ENCODE data around the gene SMIM26.

SMIM26 gene

DNA sequence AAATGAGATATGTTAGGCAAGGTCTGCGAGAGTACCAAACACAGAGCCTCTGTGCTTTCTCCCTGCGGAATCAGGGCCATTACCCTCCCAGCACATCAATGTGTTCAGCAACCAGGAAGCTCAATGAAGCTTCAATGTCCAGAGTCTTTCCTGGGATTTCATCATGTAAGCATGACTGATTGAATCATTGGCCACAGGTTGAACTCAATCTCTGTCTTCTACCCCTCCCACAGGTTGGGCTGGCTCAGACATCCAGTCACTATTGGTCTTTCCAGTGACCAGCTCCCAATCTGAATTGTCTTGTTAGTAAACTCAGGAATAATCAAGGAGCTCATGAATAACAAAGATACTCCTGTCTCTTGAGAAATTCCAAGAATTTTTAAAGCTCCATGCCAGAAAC, 17.9 kb downstream of the SMIM26 start:
- DNase-seq (no peak), ATAC-seq (no peak)

DNA sequence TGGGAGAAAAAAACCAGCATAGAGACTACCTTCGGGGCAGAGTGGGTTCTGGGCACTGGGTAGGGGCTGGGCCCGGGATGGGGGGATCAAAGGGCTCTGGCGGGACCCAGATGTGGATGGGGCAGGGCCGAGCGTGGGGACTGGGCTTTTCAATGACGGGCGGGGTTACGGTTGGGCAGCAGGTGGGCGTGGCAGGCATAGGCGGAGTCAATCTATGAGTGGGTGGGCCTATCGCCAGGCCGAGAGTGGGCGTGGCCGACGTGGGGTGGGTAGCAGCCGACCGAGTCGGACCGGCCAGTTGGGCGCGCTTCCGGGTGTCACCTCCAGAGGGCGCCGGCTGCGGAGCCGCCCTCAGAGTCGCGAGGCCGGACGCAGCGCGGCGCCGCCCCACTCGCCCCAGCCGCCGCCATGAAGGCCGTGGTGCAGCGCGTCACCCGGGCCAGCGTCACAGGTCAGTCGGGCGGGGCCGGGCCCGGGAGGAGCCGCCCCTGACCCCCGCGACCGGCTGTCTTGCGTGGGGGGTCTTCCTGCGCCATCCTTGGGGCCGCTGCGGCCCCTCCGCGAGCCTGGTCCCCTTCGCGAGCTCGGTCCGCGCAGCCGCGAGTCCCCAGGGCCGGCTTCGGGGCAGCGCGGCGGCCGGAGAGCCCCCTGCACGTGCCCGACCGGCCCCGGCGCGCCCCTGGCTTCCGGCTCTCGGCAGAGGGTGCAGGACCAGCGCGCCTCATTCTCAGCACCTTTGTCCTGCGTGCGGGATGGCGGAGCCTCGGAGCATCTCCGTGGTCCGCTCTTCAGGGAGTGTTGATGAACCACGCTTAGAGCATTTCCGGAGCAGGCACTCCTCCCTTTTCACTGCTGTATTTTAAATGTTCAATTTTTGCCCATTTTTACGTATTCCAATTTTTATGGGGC, 20.7 kb downstream of the SMIM26 start, which contains the start of gene DTD1:
Gene DTD1 (plus strand): TSS at position 390 of the 909 bp plus-strand sequence. CDS start 19 bp downstream, at position 409.
- DNase-seq (peak; percentile 96), ATAC-seq (peak; percentile 90)

DNA sequence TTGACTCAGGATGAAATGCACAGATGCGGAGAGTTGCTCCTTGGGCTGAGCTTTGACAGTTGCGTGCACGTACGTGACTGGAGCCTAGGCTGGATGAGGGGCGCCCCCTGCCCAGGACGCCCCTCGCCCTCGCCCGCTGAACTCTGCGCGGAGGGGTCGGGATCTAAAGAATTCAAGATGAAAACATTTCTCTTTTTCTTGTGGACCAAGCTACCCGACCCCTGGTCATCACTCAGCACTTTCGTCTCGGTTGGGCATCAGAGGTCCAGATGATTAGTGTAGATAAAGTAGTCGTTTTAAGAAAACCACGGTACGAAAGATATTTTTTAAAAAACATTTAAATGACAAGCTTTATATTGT, 21.3 kb downstream of the SMIM26 start:
- no peak for DNase-seq

DNA sequence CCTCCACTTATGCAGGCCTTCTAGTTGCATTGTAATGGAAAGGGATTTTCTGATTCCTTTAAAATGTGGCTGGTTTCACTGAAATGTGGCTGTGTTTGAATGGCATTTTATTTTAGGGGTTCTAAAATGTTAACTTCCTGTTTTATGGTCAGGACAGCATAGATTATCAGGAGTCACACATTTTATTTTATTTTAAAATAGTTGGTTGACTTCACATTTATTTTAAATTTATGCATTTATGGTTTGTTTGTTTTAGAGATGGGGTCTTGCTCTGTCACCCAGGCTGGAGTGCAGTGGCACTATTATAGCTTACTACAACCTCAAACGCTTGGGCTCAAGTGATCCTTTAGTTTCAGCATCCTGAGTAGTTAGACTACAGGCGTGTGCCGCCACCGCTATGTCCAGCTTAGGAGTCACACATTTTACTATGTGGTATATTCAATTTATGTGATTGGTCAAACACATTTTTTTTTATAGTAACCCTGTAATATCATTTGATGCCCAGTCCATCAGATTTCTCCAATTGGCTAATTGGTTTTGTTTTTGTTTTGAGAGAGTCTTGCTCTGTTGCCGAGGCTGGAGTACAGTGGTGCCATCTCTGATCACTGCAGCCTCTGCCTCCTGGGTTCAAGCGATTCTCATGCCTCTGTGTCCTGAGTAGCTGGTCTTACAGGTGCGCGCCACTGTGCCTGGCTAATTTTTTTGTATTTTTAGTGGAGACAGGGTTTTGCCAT, 22.9 kb downstream of the SMIM26 start:
- no peak for DNase-seq
- no peak for ATAC-seq

More for the DNA sequence above, 21.3 kb downstream of the SMIM26 start:
- ATAC-seq, result no peak

DNA sequence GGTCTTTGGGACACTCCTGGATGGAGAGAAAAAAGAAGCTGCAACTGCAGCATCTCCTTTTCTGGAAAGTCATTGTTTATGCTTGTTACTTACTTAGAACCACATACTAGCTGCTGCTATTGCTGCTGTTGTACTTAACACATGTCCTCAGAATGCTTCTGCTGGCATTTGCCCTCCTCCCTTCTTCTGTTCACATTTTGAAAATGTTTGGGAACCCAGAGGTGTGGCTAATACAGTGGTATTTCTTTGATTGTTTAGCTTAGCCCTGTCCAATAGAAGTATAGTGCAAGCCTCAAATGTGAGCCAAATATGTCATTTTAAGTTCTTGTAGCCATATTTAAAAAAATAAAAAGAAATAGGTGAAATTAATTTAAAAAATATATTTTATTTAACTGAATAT, 29.0 kb downstream of the SMIM26 start:
- no peak for DNase-seq
- no peak for ATAC-seq

DNA sequence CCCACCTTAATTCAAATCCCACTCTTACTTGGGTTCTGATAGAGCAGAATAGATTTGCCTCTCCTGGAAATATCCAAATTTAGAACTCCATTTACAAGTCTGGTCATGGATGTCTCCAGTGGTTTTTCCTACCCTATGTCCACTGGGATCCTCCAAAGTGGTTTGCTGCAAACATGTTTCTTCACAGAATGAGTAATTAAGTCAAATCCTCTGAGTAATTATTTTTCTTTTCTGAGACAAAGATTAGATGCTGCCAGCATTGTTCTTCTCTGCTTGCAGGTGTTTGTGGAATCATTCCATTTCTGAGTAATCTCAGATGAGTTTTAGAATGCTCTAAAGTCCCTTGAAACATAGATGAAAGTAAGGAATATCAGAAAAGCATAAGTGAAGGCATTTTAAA, 42.5 kb downstream of the SMIM26 start:
- ATAC-seq (no peak), DNase-seq (no peak)

DNA sequence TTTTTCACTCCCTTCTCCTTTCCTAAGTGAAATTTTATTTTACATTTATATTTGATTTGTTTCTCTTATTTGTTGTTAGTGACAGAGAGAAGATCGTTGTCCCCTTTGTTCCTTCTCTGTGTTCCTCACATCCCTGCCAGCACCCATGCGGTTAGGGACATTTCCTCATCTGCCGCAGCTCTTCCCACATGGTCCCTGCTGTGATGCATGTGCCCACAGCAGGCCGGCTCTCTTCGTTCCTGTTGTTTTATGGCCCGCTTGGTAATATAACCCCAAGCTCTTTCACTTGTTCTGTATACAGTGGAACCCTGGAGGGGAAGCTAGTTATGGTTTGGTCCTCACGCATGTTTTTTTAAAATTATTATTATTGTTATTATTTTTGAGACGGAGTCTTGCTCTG, 44.3 kb downstream of the SMIM26 start:
- no peak for ATAC-seq
- DNase-seq, result no peak

DNA sequence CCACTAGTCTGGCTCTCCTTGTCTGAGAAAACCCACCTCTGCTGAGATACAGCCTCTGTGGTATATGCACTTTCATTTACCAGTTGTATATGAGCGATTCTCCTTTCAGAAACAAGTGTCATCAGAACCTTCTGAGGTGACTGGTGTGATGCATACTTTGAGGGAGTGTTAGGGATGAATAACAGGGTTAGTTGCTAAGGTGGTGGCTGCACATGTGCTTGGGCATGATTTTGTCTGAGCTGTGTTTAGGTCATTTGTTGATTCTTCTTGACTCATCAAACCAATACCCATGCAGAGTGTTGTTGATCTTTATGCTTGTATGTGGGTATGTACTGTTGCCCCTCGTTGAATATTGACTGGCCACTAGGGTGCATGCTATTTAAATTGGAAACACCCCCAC, 46.3 kb downstream of the SMIM26 start:
- DNase-seq (no peak), ATAC-seq (peak; percentile 73)

DNA sequence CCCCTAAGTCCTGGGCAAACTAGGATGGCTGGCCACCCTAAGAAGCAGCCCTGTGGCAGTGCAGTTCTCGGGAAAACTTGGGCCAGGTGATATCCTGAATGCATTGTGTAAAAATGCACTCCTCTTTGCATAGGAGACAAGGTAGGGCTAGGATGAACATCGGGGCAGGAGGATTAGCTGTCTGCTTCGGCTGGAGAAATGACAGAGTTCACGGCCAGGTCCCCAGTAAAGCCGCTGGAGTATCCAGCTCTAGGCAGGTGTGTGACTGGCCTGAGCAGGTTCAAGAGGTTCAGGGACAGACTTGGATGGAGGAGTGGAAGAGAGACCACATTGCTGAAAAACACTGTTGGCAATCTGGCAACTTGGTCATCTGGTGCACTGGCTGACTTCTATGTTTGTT, 47.0 kb downstream of the SMIM26 start:
- ATAC-seq (no peak), DNase-seq (no peak)

DNA sequence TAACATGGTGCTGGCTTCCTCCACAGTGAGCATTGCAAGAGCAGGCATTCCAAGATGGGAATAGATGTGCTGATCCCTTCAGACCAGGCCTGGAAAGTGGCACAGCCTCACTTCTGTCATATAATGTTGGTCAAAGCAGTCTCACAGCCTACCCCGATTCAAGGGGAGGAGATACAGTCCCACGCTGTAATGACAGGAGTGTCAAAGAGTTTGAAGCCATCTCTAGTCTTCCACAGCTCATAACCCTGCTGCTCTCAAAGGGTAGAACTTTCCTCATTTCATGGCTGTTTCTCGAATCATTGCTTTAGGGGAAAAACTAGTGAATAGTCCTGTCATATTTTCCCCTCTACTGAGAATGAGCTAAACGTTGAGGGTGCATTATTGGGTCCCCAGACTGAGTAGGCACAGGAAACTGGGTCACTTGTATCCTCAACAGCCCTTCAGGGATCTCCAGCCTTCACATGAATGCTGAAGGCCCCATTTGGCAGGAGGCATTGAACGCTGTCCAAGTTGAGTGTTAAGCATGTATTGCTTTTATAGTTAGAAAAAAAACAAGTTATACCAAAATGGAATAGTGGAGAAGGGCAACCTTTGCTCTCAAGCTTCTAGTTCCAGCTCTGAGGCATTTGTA, 47.9 kb downstream of the SMIM26 start:
- ATAC-seq (peak; percentile 58), DNase-seq (no peak)

All from stimulated activated naive CD8-positive, alpha-beta T cell treated with anti-CD3 and anti-CD28 coated beads, Interleukin-15, Interleukin-2, amounts not matched to agents 100 U/mL and 50 U/mL, for 24 hours (primary cell).